PC-9 (cell line): ENCODE results near the gene CAMTA1. TPM values are rescaled to one million over a fixed set of nuclear protein-coding genes. Genes with fewer than 3 reads are reported as not detected.

Experiments used
- BruUV-seq: library from RNA; stranded (reverse); fragments of 400-500 nt; replicated peaks from 2 replicates; lab custom pipeline; 2021; lab: Mats Ljungman, UMichigan
- CTCF ChIA-PET: fragments of 300-600 bp; sonication (Branson Sonifier 250); formaldehyde crosslinking; loops from one replicate; lab custom pipeline; 2022; ENCODE audit warnings: antibody characterized with exemption; lab: Charles Lee
- POLR2A ChIA-PET: fragments of 300-600 bp; sonication (Branson Sonifier 250); formaldehyde crosslinking; loops from one replicate; lab custom pipeline; 2022; ENCODE audit warnings: antibody characterized with exemption; ENCODE audit not compliant: unreplicated experiment; lab: Charles Lee
- DNase-seq, 2 experiments: peaks; one replicate each; pipeline versions ENCODE4 v3.0.0 to v3.0.0-alpha.2; 2015 to 2022; ENCODE audit warnings: mixed read lengths in 1 of 2
- H2AFZ ChIP-seq: fragments of 200-600 bp; sonication (generic); 2 replicates; pipeline ENCODE4 v1.8.1; 2017; ENCODE audit warnings: antibody characterized with exemption
- H3F3A ChIP-seq: fragments of 200-600 bp; sonication (generic); 2 replicates; pipeline ENCODE4 v1.8.1; 2017; ENCODE audit warnings: antibody characterized with exemption, mild to moderate bottlenecking, low read depth; ENCODE audit not compliant: insufficient read depth
- H3K27ac ChIP-seq: fragments of 200-600 bp; sonication (generic); 2 replicates; pipeline ENCODE4 v1.6.1; 2016; ENCODE audit warnings: mixed run types
- H3K27me3 ChIP-seq: fragments of 200-600 bp; sonication (generic); 2 replicates; pipeline ENCODE4 v1.6.1; 2016; ENCODE audit warnings: low read depth, mixed run types; ENCODE audit not compliant: insufficient read depth
- H3K36me3 ChIP-seq: fragments of 200-600 bp; sonication (generic); 2 replicates; pipeline ENCODE4 v1.6.1; 2016; ENCODE audit warnings: low read depth, mixed run types
- H3K4me1 ChIP-seq: fragments of 200-600 bp; sonication (generic); replicated peaks from 2 replicates; pipeline ENCODE4 v1.6.1; 2016; ENCODE audit warnings: mixed run types; ENCODE audit not compliant: insufficient read depth
- H3K4me2 ChIP-seq: fragments of 200-600 bp; sonication (generic); 2 replicates; pipeline ENCODE4 v1.6.1; 2017; ENCODE audit warnings: mixed run types
- H3K4me3 ChIP-seq: fragments of 200-600 bp; sonication (generic); 2 replicates; pipeline ENCODE4 v1.6.1; 2016; ENCODE audit warnings: mixed run types
- H3K79me2 ChIP-seq: fragments of 200-600 bp; sonication (generic); 2 replicates; pipeline ENCODE4 v1.6.1; 2017; ENCODE audit warnings: low read depth, mixed run types
- H3K9me2 ChIP-seq: fragments of 200-600 bp; sonication (generic); 2 replicates; pipeline ENCODE4 v1.8.1; 2017; ENCODE audit warnings: mild to moderate bottlenecking; ENCODE audit not compliant: insufficient read depth
- H3K9me3 ChIP-seq: fragments of 200-600 bp; sonication (generic); 2 replicates; pipeline ENCODE4 v1.8.1; 2016; ENCODE audit warnings: low read depth; ENCODE audit not compliant: insufficient read depth
- H4K20me1 ChIP-seq: fragments of 200-600 bp; sonication (generic); 2 replicates; pipeline ENCODE4 v1.8.1; 2017; ENCODE audit not compliant: insufficient read depth
- EZH2 ChIP-seq: fragments of 200-600 bp; sonication (generic); IDR thresholded peaks from 2 replicates; pipeline ENCODE4 v1.8.0; 2017; ENCODE audit warnings: antibody characterized with exemption, low read depth
- intact Hi-C: fragments of 100-400 bp; cut with micrococcal nuclease; formaldehyde crosslinking; loops from one replicate; pipeline ENCODE4 v1.10.0; 2022; ENCODE audit not compliant: unreplicated experiment
- total RNA-seq: library from RNA; stranded (reverse); gene quantifications from 2 replicates; pipeline ENCODE4 v1.2.3, GENCODE V29; 2021
- TF ChIP-seq, protein P1 (sequence below): fragments of 200-600 bp; sonication (generic); conservative IDR thresholded peaks from 2 replicates; pipeline ENCODE4 v1.6.1; 2017; ENCODE audit warnings: mixed run types, antibody characterized with exemption, mild to moderate bottlenecking, moderate library complexity

Gene CAMTA1
- total RNA-seq, 1 experiment from 2014 or later, result 72.3 TPM

DNA sequence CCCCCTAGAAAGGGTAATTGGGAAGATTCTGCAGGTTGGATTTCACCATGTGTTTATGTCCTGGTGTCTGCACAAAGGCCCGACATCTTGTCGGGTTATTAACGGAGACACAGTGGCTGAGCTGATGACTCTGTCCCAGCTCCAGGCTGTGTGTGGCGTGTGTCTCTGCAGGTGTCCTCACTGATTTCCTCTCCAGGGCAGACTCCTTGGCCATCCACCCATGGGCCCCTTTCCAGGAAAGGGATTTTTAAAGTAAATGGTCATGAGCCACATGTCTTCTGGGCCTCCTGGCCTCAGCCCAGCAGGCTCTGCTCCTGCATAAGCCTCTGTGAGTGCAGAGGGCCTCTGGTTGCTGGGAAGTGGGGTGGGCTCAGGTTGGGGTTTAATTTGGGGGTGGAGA, 567.1 kb downstream of the CAMTA1 start:
- DNase-seq, result no peak
- ChIA-PET POLR2A (no interaction called here), CTCF (no interaction called here)
- Histone ChIP-seq H3K36me3 (no peaks in the 10 kb centered on the region), H2AFZ (no peak overlapping the region), H3K9me2 (no peaks in the 10 kb centered on the region), H3K4me1 (no peaks in the 10 kb centered on the region), H3K79me2 (no peaks in the 10 kb centered on the region), H3K27me3 (peaks cover 64% of the 10 kb centered on the region), H3K27ac (no peak overlapping the region), H3K9me3 (no peaks in the 10 kb centered on the region), H4K20me1 (no peaks in the 10 kb centered on the region), H3K4me2 (no peak overlapping the region), H3K4me3 (no peak overlapping the region), H3F3A (no peaks in the 10 kb centered on the region)
- TF ChIP-seq EZH2, result 0 out of 2 replicates have a peak, but pooled peaks have one; percentile 49
- TF ChIP-seq, protein P1, sequence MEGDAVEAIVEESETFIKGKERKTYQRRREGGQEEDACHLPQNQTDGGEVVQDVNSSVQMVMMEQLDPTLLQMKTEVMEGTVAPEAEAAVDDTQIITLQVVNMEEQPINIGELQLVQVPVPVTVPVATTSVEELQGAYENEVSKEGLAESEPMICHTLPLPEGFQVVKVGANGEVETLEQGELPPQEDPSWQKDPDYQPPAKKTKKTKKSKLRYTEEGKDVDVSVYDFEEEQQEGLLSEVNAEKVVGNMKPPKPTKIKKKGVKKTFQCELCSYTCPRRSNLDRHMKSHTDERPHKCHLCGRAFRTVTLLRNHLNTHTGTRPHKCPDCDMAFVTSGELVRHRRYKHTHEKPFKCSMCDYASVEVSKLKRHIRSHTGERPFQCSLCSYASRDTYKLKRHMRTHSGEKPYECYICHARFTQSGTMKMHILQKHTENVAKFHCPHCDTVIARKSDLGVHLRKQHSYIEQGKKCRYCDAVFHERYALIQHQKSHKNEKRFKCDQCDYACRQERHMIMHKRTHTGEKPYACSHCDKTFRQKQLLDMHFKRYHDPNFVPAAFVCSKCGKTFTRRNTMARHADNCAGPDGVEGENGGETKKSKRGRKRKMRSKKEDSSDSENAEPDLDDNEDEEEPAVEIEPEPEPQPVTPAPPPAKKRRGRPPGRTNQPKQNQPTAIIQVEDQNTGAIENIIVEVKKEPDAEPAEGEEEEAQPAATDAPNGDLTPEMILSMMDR, result no peak
- intact Hi-C loops, result no loop called here
- no TSS peak for BruUV-seq

DNA sequence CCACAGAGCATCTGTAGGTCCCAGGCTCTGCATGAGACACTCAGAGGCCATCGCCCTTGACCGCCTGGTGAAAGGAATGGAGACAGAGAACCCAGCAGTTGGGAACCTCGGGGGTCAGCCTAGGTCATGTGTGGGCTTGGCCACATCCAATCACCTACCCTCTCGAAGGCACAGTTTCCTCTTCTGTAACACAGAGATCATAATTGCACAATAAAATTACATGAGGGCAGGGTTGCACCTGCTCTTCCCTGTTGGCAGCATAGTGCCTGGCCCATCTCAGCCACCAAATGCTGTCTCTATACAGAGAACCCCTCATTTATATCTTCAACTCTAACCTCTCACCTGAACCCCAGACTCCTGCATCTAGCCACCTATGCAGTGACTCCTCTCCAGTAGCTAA, 567.7 kb downstream of the CAMTA1 start:
- DNase-seq, result no peak
- no peaks in the 10 kb centered on the region for H3K9me2 ChIP-seq
- H3K27ac ChIP-seq, result no peak overlapping the region
- no peak for TF ChIP-seq EZH2
- TF ChIP-seq, protein P1, result no peak
- H3K36me3 ChIP-seq, result no peaks in the 10 kb centered on the region
- intact Hi-C loops, result no loop called here
- BruUV-seq, result no TSS peak
- no peaks in the 10 kb centered on the region for H4K20me1 ChIP-seq
- H3K4me2 ChIP-seq, result no peak overlapping the region
- H3F3A ChIP-seq, result no peaks in the 10 kb centered on the region
- H2AFZ ChIP-seq, result no peak overlapping the region
- H3K4me3 ChIP-seq, result no peak overlapping the region
- no peaks in the 10 kb centered on the region for H3K9me3 ChIP-seq
- H3K4me1 ChIP-seq, result no peaks in the 10 kb centered on the region
- peaks cover 60% of the 10 kb centered on the region for H3K27me3 ChIP-seq
- H3K79me2 ChIP-seq, result no peaks in the 10 kb centered on the region
- ChIA-PET POLR2A (no interaction called here), CTCF (no interaction called here)

DNA sequence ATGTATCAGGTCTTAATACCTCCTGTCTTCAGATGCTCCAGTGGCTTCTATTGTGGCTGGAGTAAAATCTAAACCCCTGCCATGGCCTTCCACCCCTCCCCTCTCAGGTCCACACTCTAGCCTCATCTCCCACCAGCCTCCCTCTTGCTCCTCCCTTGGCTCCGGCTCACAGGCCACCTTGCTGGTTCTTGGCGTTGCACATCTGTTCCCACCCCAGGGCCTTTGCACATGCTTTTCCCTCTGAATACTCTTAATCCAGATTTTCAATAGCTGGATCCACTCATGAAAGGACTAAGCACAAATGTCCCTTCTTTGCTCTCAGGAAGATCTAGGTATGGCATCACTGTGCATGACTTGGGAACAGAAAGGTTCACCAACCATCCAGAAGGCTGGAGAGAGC, 570.4 kb downstream of the CAMTA1 start:
- Histone ChIP-seq H3K9me2 (no peaks in the 10 kb centered on the region), H2AFZ (no peak overlapping the region)
- no TSS peak for BruUV-seq

More for the DNA sequence above, 570.4 kb downstream of the CAMTA1 start:
- no peak for TF ChIP-seq EZH2
- TF ChIP-seq, protein P1, result no peak
- Histone ChIP-seq H3K27me3 (peaks cover 39% of the 10 kb centered on the region), H3F3A (no peaks in the 10 kb centered on the region), H3K36me3 (no peaks in the 10 kb centered on the region), H3K4me3 (no peak overlapping the region), H3K9me3 (no peaks in the 10 kb centered on the region), H3K4me2 (no peak overlapping the region), H3K4me1 (no peaks in the 10 kb centered on the region), H3K27ac (no peak overlapping the region), H4K20me1 (no peaks in the 10 kb centered on the region), H3K79me2 (no peaks in the 10 kb centered on the region)
- intact Hi-C loops, result no loop called here
- DNase-seq, result no peak
- ChIA-PET POLR2A (no interaction called here), CTCF (no interaction called here)
